Right lung (tissue), 5 donors: ENCODE results near the gene ARHGAP26. TPM values are rescaled to one million over a fixed set of nuclear protein-coding genes. Genes with fewer than 3 reads are reported as not detected.

ENCODE experiments used
- DNase-seq, 2 donors: peaks; one replicate each; pipeline ENCODE4 v3.0.0-alpha.2; 2013
- polyA plus RNA-seq, 5 donors: library from polyadenylated mRNA; unstranded; fragments of 120-200 nt; gene quantifications; one replicate each; pipeline versions ENCODE4 v1.2.1 to v1.2.3, GENCODE V29; 2013; ENCODE audit warnings: inconsistent platforms in 1 of 5, low replicate concordance in 1 of 5; ENCODE audit not compliant: insufficient read length in 5 of 5, insufficient read depth in 1 of 5

The ARHGAP26 gene
- polyA plus RNA-seq, 5 donors, result 7.8 to 16.4 (median 14.2) TPM

- no peak for DNase-seq
These were observed 40.6 kb downstream of the ARHGAP26 start for GRCh38 chr5:142810743-142811290.

- DNase-seq, result no peak
These were observed 41.8 kb downstream of the ARHGAP26 start for GRCh38 chr5:142811866-142812557.

- no peak for DNase-seq
These were observed 43.0 kb downstream of the ARHGAP26 start for GRCh38 chr5:142813220-142813619.

- DNase-seq, result no peak
These were observed 43.9 kb downstream of the ARHGAP26 start for GRCh38 chr5:142814122-142814521.

- no peak for DNase-seq
These were observed 45.3 kb downstream of the ARHGAP26 start for GRCh38 chr5:142815469-142815868.

- no peak for DNase-seq
These were observed 46.6 kb downstream of the ARHGAP26 start for GRCh38 chr5:142816531-142817430.

- DNase-seq, result no peak
These were observed 47.8 kb downstream of the ARHGAP26 start for GRCh38 chr5:142817949-142818431.

GRCh38 chr5:142819292-142819691, 49.1 kb downstream of the ARHGAP26 start:
- DNase-seq, result no peak

- DNase-seq, result no peak
These were observed 49.6 kb downstream of the ARHGAP26 start for GRCh38 chr5:142819825-142820224.

GRCh38 chr5:142820447-142820846, 50.3 kb downstream of the ARHGAP26 start:
- DNase-seq, result no peak

GRCh38 chr5:142821034-142821732, 51.0 kb downstream of the ARHGAP26 start:
- DNase-seq, result no peak

GRCh38 chr5:142821733-142822487, 51.7 kb downstream of the ARHGAP26 start:
- DNase-seq, result no peak

- DNase-seq, result no peak
These were observed 52.9 kb downstream of the ARHGAP26 start for GRCh38 chr5:142823126-142823525.

GRCh38 chr5:142823806-142824205, 53.6 kb downstream of the ARHGAP26 start:
- no peak for DNase-seq

- no peak for DNase-seq
These were observed 54.2 kb downstream of the ARHGAP26 start for GRCh38 chr5:142824391-142824790.

GRCh38 chr5:142825378-142826089, 55.4 kb downstream of the ARHGAP26 start:
- no peak for DNase-seq

GRCh38 chr5:142826093-142826492, 55.9 kb downstream of the ARHGAP26 start:
- no peak for DNase-seq

- no peak for DNase-seq
These were observed 56.7 kb downstream of the ARHGAP26 start for GRCh38 chr5:142826741-142827492.

GRCh38 chr5:142827934-142828576, 57.9 kb downstream of the ARHGAP26 start:
- DNase-seq, result no peak
